NCI-H1048 (cell line): ENCODE measurements around the gene VAV3.

ENCODE experiments used
- DNase-seq: peaks from one replicate; lab custom pipeline; 2025; lab: John Stamatoyannopoulos, UW

Gene VAV3

GRCh38 chr1:107972391-107973180, 7.6 kb upstream of the VAV3 start:
- no peak for DNase-seq

DNA sequence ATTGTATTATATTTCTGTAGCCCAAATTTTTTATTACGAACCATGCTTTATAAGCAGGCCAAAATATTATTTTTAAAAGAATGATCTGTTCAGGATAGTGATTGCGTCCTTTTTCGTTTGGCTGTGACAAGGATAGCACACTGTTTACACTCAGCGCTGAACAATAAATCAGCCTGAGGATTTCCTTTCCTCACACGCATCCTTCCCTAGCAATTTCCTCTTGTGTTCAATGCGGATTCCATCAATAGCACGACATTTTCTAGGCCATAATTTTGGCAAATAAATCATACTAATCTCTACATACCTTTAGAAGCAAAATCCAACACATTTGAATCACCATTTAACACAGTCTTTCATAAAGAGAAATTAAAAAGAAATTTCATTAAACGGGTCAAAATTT, 1.6 kb upstream of the VAV3 start:
- no peak for DNase-seq

- no peak for DNase-seq
These were observed 457 bp downstream of the VAV3 start for GRCh38 chr1:107964336-107965109.

DNA sequence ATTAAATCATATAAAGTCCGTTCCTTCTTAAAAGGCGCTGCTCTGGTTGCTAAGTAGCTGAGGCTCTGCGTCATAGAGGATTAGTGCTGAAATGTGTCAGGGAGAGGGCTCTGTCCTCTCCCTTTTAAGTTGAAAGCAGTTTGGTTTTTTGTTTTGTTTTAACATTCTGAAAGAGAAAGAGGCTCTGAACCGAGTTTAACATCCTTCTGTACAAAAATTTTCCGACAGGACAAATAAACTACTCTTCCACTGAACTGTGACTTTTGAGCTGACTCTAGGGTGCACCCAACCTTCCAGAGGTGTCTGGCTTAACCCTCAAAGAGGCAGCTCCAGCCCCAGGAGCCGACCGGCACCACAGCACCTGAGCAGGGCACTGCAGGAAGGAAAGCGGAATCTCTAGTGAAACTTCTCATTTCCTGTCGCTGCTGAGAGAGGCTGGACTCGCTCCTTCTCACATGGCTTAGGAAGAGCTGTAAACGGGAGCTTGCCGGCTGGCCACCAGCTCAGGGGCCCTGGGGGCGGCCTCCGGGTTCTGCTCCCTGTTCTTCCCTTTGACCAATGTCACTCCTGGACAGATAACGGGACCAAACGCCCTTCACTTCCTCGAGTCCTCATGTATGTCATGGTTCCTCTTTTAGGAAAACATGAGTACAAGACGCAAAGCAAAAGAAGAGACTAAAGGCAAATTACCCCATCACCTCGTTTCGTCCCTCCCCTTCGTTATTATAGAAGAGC, 1.2 kb downstream of the VAV3 start:
- DNase-seq = no peak

- no peak for DNase-seq
These were observed 2.0 kb downstream of the VAV3 start for GRCh38 chr1:107963008-107963407.

- DNase-seq = no peak
These were observed 10.1 kb downstream of the VAV3 start for GRCh38 chr1:107954719-107955415.

DNA sequence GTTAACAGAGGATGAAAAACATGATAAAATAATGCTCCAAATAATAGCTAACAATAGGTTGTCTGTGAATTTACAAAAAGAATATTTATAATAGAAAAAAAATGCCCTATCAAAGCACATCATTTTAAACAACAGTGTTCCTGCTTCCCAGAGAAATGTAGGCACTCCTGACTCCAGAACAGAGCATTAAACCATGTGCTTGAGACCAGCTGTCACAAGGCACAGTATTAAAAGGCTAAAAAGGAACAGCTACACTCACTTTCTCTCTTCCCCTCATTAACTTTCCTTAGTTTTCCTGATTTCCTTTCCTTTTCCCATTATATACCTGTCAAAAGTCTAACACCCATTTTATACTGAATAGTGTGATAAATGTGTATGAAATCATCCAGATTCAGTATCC, 10.9 kb downstream of the VAV3 start:
- DNase-seq = no peak

DNA sequence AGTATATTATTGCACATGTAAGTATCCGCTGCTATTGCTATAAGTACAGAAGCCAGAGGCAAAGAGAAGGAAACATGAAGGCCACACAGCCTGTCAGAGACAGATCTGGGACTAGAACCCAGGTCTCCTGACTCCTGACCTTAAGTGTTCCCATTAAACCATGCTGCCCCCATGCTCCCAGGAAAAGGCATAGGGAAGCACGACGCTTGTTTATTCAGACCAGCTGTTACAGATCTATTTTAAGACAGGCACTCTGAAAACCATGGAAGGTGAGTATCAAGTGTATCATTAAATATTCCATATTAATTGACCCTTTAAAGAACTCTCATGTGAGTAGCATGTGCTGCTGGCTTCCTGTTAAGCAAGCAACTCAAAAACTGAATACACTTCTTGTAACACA, 11.4 kb downstream of the VAV3 start:
- DNase-seq = no peak

DNA sequence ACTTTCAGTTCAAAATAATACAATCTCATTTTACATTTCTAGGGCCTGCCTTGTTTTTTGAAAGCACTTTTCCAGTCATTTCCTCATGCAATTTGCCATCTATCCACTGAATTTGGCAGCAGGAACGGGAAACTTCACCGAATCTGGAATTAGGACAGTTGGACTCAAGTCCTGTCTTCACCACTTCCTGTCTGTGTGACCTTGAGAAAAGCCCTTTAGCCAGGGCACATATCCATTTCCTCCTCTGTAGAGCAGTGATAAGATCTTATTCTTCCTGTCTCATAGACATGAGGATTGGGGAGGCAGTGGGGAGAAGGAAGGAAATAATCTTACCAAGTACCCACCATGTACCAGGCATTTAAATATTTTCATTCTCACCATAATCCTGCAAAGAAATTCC, 12.0 kb downstream of the VAV3 start:
- no peak for DNase-seq

DNA sequence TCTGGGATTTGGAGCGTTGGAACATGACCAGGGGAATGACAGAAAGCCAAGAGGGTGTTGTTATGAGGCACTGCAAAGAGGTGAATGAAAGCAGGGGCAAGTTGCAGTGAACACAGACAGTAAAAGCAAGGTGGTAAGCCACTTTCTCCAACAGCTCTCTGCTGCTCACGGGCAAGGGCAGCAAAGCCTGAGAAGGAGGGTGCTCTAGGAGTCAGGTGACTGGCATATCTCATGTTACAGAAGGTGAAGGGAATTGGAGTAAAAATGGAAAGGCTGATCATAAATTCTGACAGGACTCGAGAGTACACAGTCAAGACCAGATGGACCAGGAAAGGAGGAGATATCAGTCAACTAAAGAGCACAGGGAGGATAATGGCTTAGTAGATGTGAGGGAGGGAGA, 14.5 kb downstream of the VAV3 start:
- DNase-seq = no peak

GRCh38 chr1:107949467-107950253, 15.3 kb downstream of the VAV3 start:
- DNase-seq = no peak

DNA sequence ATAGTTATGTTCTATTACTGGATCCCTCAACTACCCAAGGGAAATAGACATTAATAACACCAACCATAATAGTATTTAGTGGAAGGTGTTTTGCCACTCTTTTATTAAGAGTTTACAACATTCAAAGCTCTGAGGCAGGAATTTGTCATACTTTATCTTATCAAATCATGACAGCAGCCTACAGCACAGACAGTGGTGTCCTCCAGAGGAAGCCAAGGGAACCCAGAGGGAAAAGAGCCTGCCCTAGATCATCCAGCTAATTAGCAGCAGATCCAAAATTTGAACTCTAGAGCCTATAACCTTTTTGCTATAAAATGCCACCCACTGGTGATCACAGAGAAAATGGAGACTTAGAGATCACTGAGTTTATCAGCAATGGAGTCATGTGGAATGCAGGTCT, 18.2 kb downstream of the VAV3 start:
- no peak for DNase-seq

DNA sequence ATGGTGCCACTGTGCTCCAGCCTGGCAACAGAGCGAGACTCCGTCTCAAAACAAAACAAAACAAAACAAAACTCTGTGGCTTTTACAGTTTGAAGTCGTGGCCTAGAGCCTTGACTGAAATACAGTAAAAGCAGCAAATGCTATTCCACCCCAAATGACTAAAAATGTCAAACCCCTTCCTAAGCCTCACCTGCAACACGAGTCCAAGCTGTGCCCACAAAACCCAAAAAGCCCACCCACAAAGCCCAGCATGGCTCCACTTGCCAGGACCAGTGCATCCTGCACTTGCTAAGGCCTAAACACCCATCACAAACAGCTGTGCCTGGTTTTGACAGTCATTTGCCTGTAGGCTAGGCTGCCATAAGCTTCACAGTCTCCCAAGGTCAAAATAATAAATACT, 21.3 kb downstream of the VAV3 start:
- DNase-seq = no peak

DNA sequence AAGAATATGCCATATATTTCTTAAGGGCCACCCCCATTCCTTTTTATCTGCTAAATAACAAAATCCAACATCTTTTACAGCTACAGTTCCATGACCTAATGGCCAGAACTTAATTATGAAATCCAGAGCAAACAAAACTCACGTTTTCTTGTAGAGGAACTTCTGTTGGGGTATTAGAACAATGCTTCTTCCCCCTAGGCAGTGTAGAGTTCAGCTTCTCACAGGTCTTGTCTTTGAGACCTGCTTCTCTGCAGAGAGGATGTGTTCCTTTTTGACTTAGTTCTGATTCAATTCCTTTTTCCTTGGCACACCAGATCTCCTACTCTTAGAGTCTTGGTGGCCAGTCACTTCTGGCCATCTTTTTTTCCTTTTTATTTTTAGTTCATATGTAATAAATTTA, 22.2 kb downstream of the VAV3 start:
- no peak for DNase-seq

- no peak for DNase-seq
These were observed 23.4 kb downstream of the VAV3 start for GRCh38 chr1:107941531-107941930.

GRCh38 chr1:107941123-107941522, 23.9 kb downstream of the VAV3 start:
- no peak for DNase-seq

DNA sequence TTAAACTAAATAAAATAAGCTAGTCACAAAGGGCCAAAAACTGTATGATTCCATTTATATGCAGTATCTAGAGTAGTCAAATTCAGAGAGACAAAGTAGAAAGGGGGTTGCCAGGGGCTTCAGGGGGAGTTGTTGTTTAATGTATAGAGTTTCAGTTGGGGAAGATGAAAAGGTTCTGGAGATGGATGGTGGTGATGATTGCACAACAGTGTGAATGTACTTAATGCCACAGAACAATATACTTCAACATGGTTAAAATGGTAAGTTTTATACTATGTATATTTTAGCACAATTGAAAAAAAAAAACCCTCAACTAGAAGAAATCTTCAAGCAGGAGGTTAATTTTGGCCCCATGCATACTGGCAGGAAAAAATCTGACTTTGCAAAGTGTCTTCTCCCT, 24.3 kb downstream of the VAV3 start:
- DNase-seq = no peak

DNA sequence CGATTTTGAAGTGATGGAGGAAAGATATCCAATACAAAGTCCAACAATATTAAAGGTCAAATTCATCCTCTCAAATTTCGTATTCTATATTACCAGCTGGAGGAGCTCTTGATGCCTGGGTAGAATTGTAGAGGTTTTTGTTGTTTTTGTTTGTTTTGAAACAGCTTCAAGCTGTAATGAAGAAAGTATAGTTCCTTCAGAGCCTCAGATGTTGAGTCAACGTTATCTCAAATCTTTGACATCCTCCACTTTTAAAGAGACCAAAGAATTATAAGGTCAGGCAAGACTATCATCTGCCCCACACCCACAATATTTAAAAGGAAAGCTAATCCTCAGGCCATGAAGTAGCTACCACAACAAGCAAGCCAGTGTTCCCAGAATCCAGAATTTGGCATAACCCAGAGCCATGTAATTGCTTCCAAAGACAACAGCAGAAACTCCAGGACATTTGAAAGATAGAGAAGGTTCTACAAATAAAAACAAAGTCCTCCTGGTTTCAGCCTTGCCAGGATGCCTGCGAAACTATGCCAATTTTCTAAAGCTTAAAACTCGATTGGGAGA, 24.9 kb downstream of the VAV3 start:
- no peak for DNase-seq

GRCh38 chr1:107939256-107939655, 25.7 kb downstream of the VAV3 start:
- no peak for DNase-seq

- DNase-seq = no peak
These were observed 28.2 kb downstream of the VAV3 start for GRCh38 chr1:107936498-107937481.
